Karpas-422 (cell line): ENCODE results near the gene DCK. TPM values are rescaled to one million over a fixed set of nuclear protein-coding genes. Genes with fewer than 3 reads are reported as not detected.
A peak's percentile ranks its signal among the peaks of the same experiment; 100 is the strongest.
"Not testable (repeated sequence)": the region's sequence is repeated elsewhere in the genome, so short reads cannot be mapped to it uniquely, and the experiment has no call there.

ENCODE experiments used
- DNase-seq: peaks from one replicate; pipeline ENCODE4 v3.0.0-alpha.2; 2015
- H2AFZ ChIP-seq: fragments of 200-600 bp; sonication (generic); 2 replicates; pipeline ENCODE4 v1.6.1; 2014; ENCODE audit warnings: antibody characterized with exemption, low read length, mixed read lengths
- H3K27ac ChIP-seq: fragments of 200-600 bp; sonication (generic); 2 replicates; pipeline ENCODE4 v1.5.1; 2014; ENCODE audit warnings: mild to moderate bottlenecking, low read length, moderate library complexity
- H3K27me3 ChIP-seq: fragments of 200-600 bp; sonication (generic); 2 replicates; pipeline ENCODE4 v1.6.1; 2014; ENCODE audit warnings: low read length, mixed read lengths
- H3K36me3 ChIP-seq: fragments of 200-600 bp; sonication (generic); 2 replicates; pipeline ENCODE4 v1.6.1; 2014; ENCODE audit warnings: low read length, mixed read lengths; ENCODE audit not compliant: insufficient read depth
- H3K4me1 ChIP-seq: fragments of 200-600 bp; sonication (generic); 2 replicates; pipeline ENCODE4 v1.6.1; 2014; ENCODE audit warnings: mild to moderate bottlenecking, low read length, mixed read lengths
- H3K4me2 ChIP-seq: fragments of 200-600 bp; sonication (generic); 2 replicates; pipeline ENCODE4 v1.6.1; 2014; ENCODE audit warnings: low read length, low read depth, mild to moderate bottlenecking; ENCODE audit not compliant: poor library complexity, severe bottlenecking
- H3K4me3 ChIP-seq: fragments of 200-600 bp; sonication (generic); 2 replicates; pipeline ENCODE4 v1.5.1; 2014; ENCODE audit warnings: mild to moderate bottlenecking, antibody characterized with exemption, low read length, mixed read lengths
- H3K79me2 ChIP-seq: fragments of 200-600 bp; sonication (generic); 2 replicates; pipeline ENCODE4 v1.6.1; 2014; ENCODE audit warnings: mild to moderate bottlenecking, low read length, mixed read lengths
- H3K9ac ChIP-seq: fragments of 200-600 bp; sonication (generic); 2 replicates; pipeline ENCODE4 v1.6.0; 2014; ENCODE audit warnings: low read length
- H3K9me2 ChIP-seq: fragments of 200-600 bp; sonication (generic), shearing (Covaris generic); replicated peaks from 2 replicates; pipeline ENCODE4 v1.6.0; 2014; ENCODE audit warnings: mild to moderate bottlenecking, low read length, moderate library complexity; ENCODE audit not compliant: insufficient read depth
- H3K9me3 ChIP-seq: fragments of 300-700, 200-600 bp; sonication (generic); 2 replicates; pipeline ENCODE4 v1.6.1; 2014; ENCODE audit warnings: low read length, mixed read lengths
- H4K20me1 ChIP-seq: fragments of 200-600 bp; sonication (generic); 2 replicates; pipeline ENCODE4 v1.6.1; 2014; ENCODE audit warnings: mild to moderate bottlenecking, antibody characterized with exemption, low read length, low read depth; ENCODE audit not compliant: insufficient read depth
- total RNA-seq: library from RNA; depleted of rRNA; stranded (reverse); fragments of >200 nt; shearing (Covaris generic); gene quantifications from 2 replicates; pipeline ENCODE4 v1.2.3, GENCODE V29; 2014; ENCODE audit warnings: low replicate concordance

Gene DCK
- total RNA-seq, 1 experiment from 2014 or later = 148 TPM

GRCh38 chr4:71020611-71021010 is 27.2 kb downstream of the DCK start:
- Histone ChIP-seq H3K27me3 (no peaks in the 10 kb centered on the region), H4K20me1 (peaks cover 13% of the 10 kb centered on the region), H3K4me2 (no peak overlapping the region), H3K27ac (no peak overlapping the region), H3K9ac (no peak overlapping the region), H3K36me3 (peaks cover 44% of the 10 kb centered on the region; the same call in 1 of the 2 replicates), H3K4me3 (no peak overlapping the region), H3K79me2 (peaks cover 73% of the 10 kb centered on the region), H3K4me1 (no peaks in the 10 kb centered on the region), H3K9me2 (no peaks in the 10 kb centered on the region), H3K9me3 (no peaks in the 10 kb centered on the region), H2AFZ (no peak overlapping the region)
- no peak for DNase-seq

DNA sequence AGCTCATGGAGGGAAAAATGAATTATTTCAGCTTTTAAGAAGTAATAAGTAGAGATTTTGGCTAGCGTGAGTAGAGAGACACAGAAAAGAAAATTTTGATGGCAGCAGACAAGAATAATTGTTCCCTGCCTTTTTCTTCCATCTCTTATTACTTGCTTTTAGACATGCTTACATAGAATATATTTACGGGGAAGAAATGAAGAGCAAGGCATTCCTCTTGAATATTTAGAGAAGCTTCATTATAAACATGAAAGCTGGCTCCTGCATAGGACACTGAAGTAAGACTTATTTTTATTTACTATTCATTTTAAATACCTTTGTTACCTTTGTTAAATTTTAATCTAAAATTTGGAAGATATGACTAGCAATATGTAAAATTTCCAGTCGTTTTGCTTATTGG is 32.2 kb downstream of the DCK start:
- H4K20me1 ChIP-seq = peaks cover 10% of the 10 kb centered on the region

GRCh38 chr4:71026086-71026485 is 32.6 kb downstream of the DCK start:
- Histone ChIP-seq H3K36me3 (peaks cover 80% of the 10 kb centered on the region; the same call in 1 of the 2 replicates), H3K4me2 (no peak overlapping the region)

More for the DNA sequence above, 32.2 kb downstream of the DCK start:
- Histone ChIP-seq H3K36me3 (peaks cover 77% of the 10 kb centered on the region; the same call in 1 of the 2 replicates), H3K4me3 (no peak overlapping the region), H3K9me2 (no peaks in the 10 kb centered on the region), H3K27ac (no peak overlapping the region), H3K27me3 (no peaks in the 10 kb centered on the region), H3K4me2 (no peak overlapping the region), H3K4me1 (no peaks in the 10 kb centered on the region), H3K9ac (no peak overlapping the region), H2AFZ (no peak overlapping the region), H3K79me2 (peaks cover 67% of the 10 kb centered on the region), H3K9me3 (no peaks in the 10 kb centered on the region)
- DNase-seq = no peak

DNA sequence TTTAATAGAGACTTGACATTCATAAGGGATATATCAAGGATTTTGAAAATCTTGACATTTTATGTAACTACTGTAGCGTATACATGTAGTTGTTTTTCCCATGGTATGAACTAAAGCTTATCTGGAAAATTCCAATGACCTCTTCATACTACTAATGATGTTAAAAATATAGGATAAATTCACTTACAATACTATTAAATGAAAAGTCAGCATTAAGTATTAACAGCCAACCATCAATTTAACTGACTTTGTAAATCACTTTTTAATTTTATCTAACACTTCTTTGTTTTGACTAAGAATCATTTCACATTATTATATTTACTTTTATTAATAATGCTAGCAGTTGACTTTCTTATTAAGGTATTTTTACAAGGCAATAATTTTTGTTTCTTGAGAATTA is 34.2 kb downstream of the DCK start:
- no peak overlapping the region for H3K4me3 ChIP-seq
- H3K9ac ChIP-seq = no peak overlapping the region
- H3K79me2 ChIP-seq = peaks cover 50% of the 10 kb centered on the region
- H3K4me2 ChIP-seq = no peak overlapping the region
- H2AFZ ChIP-seq = no peak overlapping the region
- H3K36me3 ChIP-seq = peaks cover 85% of the 10 kb centered on the region; the same call in 1 of the 2 replicates
- no peak for DNase-seq
- no peaks in the 10 kb centered on the region for H3K9me3 ChIP-seq
- no peaks in the 10 kb centered on the region for H3K27me3 ChIP-seq
- H3K27ac ChIP-seq = no peak overlapping the region
- no peaks in the 10 kb centered on the region for H3K9me2 ChIP-seq
- 0 out of 2 replicates have a peak, but pooled peaks cover 1% of the 10 kb centered on the region for H4K20me1 ChIP-seq
- H3K4me1 ChIP-seq = no peaks in the 10 kb centered on the region

More at GRCh38 chr4:71026086-71026485, 32.6 kb downstream of the DCK start:
- DNase-seq = no peak
- Histone ChIP-seq H3K9me3 (no peaks in the 10 kb centered on the region), H3K27me3 (no peaks in the 10 kb centered on the region), H3K4me3 (no peak overlapping the region), H4K20me1 (peaks cover 8% of the 10 kb centered on the region; the same call in 1 of the 2 replicates), H3K27ac (no peak overlapping the region), H3K9me2 (no peaks in the 10 kb centered on the region), H2AFZ (no peak overlapping the region), H3K79me2 (peaks cover 65% of the 10 kb centered on the region), H3K4me1 (no peaks in the 10 kb centered on the region), H3K9ac (no peak overlapping the region)

- H3K36me3 ChIP-seq = peaks cover 72% of the 10 kb centered on the region
- no peaks in the 10 kb centered on the region for H3K9me3 ChIP-seq
Measured at GRCh38 chr4:71029504-71029903, 36.1 kb downstream of the DCK start.

DNA sequence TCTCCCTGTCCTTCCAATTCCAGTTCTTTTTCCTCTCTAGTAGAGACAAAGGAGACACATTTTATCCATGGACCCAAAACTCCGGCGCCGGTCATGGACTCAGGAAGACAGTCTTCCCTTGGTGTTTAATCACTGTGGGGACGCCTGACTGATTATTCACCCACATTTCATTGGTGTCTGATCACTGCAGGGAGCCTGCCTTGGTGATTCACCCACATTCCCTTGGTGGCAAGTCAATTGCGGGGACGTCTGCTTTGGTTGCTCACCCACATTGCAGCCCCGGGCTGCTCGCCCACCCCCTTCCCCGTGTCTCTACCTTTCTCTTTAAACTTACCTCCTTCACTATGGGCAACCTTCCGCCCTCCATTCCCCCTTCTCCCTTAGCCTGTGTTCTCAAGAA is 38.7 kb downstream of the DCK start:
- H3K9me3 ChIP-seq, H3K4me2 ChIP-seq, H3K4me1 ChIP-seq, H3K9me2 ChIP-seq, H4K20me1 ChIP-seq, H3K27ac ChIP-seq, DNase-seq, H3K9ac ChIP-seq, H3K4me3 ChIP-seq, H3K27me3 ChIP-seq, H2AFZ ChIP-seq: not testable (repeated sequence)
- Histone ChIP-seq H3K79me2 (peaks cover 12% of the 10 kb centered on the region), H3K36me3 (peaks cover 56% of the 10 kb centered on the region)

More at GRCh38 chr4:71029504-71029903, 36.1 kb downstream of the DCK start:
- Histone ChIP-seq H3K4me3 (no peak overlapping the region), H2AFZ (no peak overlapping the region), H3K27ac (no peak overlapping the region), H3K9ac (no peak overlapping the region), H4K20me1 (no peaks in the 10 kb centered on the region), H3K4me1 (no peaks in the 10 kb centered on the region), H3K9me2 (no peaks in the 10 kb centered on the region), H3K4me2 (no peak overlapping the region), H3K27me3 (no peaks in the 10 kb centered on the region), H3K79me2 (peaks cover 32% of the 10 kb centered on the region)
- no peak for DNase-seq

DNA sequence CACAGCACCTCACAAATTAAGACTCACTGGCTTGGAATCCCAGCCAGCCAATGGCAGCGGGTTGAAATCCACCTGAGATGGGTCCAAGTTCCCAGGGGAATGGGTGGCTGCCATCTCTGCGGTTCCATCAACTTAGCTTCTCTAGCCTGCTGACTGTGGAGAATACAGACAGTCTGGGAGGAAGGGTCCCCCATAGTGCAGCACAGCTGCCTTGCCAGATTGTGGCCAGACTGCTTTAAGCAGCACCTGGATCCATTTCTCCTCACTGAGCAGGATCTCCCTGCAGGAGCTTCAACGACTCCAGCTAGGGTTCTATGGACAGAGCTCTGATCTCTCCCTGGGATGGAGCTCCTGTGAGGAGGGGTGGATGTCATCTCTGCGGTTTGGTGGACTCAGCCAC is 51.8 kb downstream of the DCK start:
- H3K4me3 ChIP-seq = no peak overlapping the region
- H3K79me2 ChIP-seq = no peaks in the 10 kb centered on the region
- no peak for DNase-seq
- H2AFZ ChIP-seq = no peak overlapping the region
- peaks cover 9% of the 10 kb centered on the region for H3K36me3 ChIP-seq
- no peak overlapping the region for H3K9ac ChIP-seq
- no peaks in the 10 kb centered on the region for H3K9me3 ChIP-seq
- no peak overlapping the region for H3K27ac ChIP-seq
- peaks cover 6% of the 10 kb centered on the region; the same call in 1 of the 2 replicates for H3K4me1 ChIP-seq
- H4K20me1 ChIP-seq = no peaks in the 10 kb centered on the region
- no peaks in the 10 kb centered on the region for H3K27me3 ChIP-seq
- no peaks in the 10 kb centered on the region for H3K9me2 ChIP-seq
- no peak overlapping the region for H3K4me2 ChIP-seq

DNA sequence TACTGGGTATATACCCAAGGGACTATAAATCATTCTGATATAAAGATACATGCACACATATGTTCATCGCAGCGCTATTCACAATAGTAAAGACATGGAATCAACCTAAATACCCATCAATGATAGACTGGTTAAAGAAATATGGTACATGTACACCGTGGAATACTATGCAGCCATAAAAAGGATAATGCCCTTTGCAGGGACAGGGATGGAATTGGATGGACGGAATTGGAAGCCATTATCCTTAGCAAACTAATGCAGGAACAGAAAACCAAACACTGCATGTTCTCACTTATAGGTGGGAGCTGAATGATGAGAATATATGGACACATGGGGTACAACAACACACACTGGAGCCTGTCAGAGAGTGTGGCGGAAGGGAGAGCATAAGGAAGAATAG is 55.9 kb downstream of the DCK start:
- Histone ChIP-seq H3K4me1 (no peaks in the 10 kb centered on the region), H3K4me3 (no peak overlapping the region), H3K27me3 (no peaks in the 10 kb centered on the region), H4K20me1 (no peaks in the 10 kb centered on the region), H3K27ac (no peak overlapping the region), H3K9me3 (no peaks in the 10 kb centered on the region), H3K9ac (no peak overlapping the region), H3K9me2 (no peaks in the 10 kb centered on the region), H2AFZ (no peak overlapping the region), H3K4me2 (no peak overlapping the region), H3K36me3 (no peaks in the 10 kb centered on the region), H3K79me2 (no peaks in the 10 kb centered on the region)
- DNase-seq = no peak

DNA sequence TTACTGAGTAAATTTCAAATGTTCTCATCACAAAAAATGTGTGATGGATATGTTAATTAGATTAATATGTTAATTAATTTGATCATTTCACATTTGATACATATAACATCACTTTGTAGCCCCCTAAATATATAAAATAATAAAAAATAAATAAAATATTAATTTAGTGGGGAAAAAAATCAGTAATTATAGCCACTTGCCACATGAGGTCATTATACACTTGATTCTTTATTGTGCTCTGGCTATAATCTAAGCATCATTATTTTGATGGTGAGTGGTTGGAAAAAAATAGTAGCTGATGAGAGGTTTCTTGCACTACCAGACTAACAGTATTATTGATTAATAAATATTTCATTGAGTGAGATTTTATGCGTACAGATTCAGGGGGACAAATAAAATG is 57.4 kb downstream of the DCK start:
- peak; percentile 51 for DNase-seq
- Histone ChIP-seq H3K79me2 (no peaks in the 10 kb centered on the region), H2AFZ (no peak overlapping the region), H3K4me1 (no peaks in the 10 kb centered on the region), H3K4me3 (no peak overlapping the region), H3K36me3 (no peaks in the 10 kb centered on the region), H3K9me3 (no peaks in the 10 kb centered on the region), H3K27me3 (no peaks in the 10 kb centered on the region), H3K9ac (no peak overlapping the region), H4K20me1 (no peaks in the 10 kb centered on the region), H3K27ac (no peak overlapping the region), H3K9me2 (no peaks in the 10 kb centered on the region), H3K4me2 (no peak overlapping the region)
